PC-3 (cell line): Measurements from ENCODE around the gene CLCN5.

Source experiments
- EZH2 ChIP-seq: fragments of 300-600 bp; sonication (generic); IDR thresholded peaks from one replicate; pipeline ENCODE4 v1.6.1; 2017; ENCODE audit warnings: antibody characterized with exemption, mild to moderate bottlenecking, low read length; ENCODE audit not compliant: unreplicated experiment
- TF ChIP-seq, protein P1 (sequence below): fragments of 300-600 bp; sonication (generic); conservative IDR thresholded peaks from 2 replicates; pipeline ENCODE4 v1.5.1; 2017; ENCODE audit warnings: antibody characterized with exemption, low read depth, mild to moderate bottlenecking, low read length

DNA sequence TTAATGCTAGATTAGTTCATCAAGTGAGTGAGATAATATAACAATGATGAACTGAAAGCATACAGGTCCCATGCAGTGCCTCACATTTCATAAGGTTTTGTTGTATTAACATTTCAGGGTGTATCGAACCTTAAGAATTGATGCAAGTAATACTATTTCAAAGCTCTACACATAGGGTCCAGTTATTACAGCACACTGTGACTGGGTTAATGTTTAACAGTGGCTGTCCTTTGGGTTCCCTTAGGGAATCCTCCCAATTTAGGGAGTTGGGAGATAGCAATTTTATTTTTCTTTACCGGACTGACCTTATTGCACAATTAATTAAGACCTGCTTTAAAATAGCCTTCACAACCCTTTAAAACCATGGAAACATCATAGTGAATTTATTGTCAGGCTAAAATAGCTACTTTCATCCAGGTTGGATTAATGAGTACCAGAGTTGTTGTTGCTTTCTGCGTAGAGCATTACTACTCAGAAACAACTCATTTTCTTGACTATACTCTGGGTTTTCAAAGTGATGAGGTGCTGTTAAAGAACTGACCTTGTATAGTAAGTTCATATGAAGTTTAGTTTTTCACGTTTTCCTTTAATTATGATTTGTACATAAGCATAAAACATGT is 144.0 kb downstream of the CLCN5 start:
- TF ChIP-seq, protein P1, sequence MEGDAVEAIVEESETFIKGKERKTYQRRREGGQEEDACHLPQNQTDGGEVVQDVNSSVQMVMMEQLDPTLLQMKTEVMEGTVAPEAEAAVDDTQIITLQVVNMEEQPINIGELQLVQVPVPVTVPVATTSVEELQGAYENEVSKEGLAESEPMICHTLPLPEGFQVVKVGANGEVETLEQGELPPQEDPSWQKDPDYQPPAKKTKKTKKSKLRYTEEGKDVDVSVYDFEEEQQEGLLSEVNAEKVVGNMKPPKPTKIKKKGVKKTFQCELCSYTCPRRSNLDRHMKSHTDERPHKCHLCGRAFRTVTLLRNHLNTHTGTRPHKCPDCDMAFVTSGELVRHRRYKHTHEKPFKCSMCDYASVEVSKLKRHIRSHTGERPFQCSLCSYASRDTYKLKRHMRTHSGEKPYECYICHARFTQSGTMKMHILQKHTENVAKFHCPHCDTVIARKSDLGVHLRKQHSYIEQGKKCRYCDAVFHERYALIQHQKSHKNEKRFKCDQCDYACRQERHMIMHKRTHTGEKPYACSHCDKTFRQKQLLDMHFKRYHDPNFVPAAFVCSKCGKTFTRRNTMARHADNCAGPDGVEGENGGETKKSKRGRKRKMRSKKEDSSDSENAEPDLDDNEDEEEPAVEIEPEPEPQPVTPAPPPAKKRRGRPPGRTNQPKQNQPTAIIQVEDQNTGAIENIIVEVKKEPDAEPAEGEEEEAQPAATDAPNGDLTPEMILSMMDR: no peak
- no peak for TF ChIP-seq EZH2
